ENCODE data around the gene ZBTB25.
A peak's percentile ranks its signal among the peaks of the same experiment; 100 is the strongest.

ZBTB25 gene

DNA sequence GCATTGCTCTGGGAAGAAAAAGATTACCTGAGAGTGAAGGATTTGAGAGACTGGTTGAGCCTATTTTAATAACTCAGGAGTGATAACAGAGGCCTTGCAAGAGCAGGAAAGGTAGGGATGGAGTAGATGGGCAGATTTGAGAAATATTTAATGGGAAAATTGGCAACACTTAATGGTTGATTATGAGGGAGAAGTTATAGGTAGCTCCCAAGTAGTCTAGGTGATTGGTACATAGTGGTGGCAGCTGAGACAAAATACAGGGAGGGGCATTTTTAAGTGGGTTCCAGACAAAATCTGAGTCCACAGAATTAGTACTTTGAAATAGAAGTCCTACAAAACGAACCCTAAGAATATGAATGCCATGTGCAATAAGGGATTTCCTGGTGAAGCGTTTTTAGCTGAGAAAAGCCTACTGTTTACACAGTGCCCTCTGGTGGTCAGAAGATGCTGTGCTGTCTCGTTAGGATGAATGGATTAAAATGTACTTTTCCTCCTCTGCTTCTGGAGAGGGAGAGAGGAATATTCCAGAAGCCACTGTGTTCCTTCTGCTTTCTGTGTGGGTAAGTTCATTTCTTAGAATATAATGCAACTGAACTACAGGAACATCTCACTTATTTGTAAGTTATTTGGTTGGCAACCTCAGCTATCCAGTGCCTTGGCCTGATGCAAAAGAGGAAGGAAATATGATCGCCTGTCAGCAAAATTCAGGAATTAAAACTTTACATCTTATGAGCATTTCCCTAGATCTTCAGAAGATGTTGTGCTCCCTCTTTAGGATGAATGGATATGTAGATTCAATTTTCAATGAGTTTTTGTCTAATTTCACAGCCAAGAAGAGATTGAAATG lies 7.4 kb upstream of the ZBTB25 start:
- Histone ChIP-seq H3K9ac (ENCODE audit: insufficient read length, low read depth) (no peak overlapping the region), H3K4me3 (ENCODE audit: insufficient read length, low read depth) (no peak overlapping the region), H3K27me3 (ENCODE audit: insufficient read depth, insufficient read length) (no peaks in the 10 kb centered on the region), H3K9me3 (ENCODE audit: insufficient read depth, low read length) (no peaks in the 10 kb centered on the region), H3K36me3 (ENCODE audit: insufficient read depth, insufficient read length, low read length) (peaks cover 16% of the 10 kb centered on the region), H3K4me1 (ENCODE audit: insufficient read depth, insufficient read length) (no peaks in the 10 kb centered on the region)
- DNase-seq (ENCODE audit: low read depth, low spot score), result no peak
- no peak for TF ChIP-seq YY1 (IDR thresholded peaks at IDR 0.05; ENCODE audit: insufficient read depth, insufficient read length)

- Histone ChIP-seq H3K9ac (ENCODE audit: insufficient read length, low read depth) (no peak overlapping the region), H3K4me3 (ENCODE audit: insufficient read length, low read depth) (no peak overlapping the region), H3K9me3 (ENCODE audit: insufficient read depth, low read length) (no peaks in the 10 kb centered on the region), H3K27me3 (ENCODE audit: insufficient read depth, insufficient read length) (no peaks in the 10 kb centered on the region), H3K36me3 (ENCODE audit: insufficient read depth, insufficient read length, low read length) (peaks cover 16% of the 10 kb centered on the region), H3K4me1 (ENCODE audit: insufficient read depth, insufficient read length) (no peaks in the 10 kb centered on the region)
- no peak for DNase-seq (ENCODE audit: low read depth, low spot score)
- TF ChIP-seq SUZ12 (IDR thresholded peaks at IDR 0.05; ENCODE audit: extremely low read depth, insufficient read depth, insufficient read length) (no peak), ZNF274 (IDR thresholded peaks at IDR 0.05; ENCODE audit: low read depth, low read length) (no peak), YY1 (IDR thresholded peaks at IDR 0.05; ENCODE audit: insufficient read depth, insufficient read length) (no peak)
Observed at GRCh38 chr14:64509036-64509435, 5.4 kb upstream of the ZBTB25 start.

- peaks cover 16% of the 10 kb centered on the region for H3K36me3 ChIP-seq (ENCODE audit: insufficient read depth, insufficient read length, low read length)
- no peaks in the 10 kb centered on the region for H3K27me3 ChIP-seq (ENCODE audit: insufficient read depth, insufficient read length)
- TF ChIP-seq ZNF274 (IDR thresholded peaks at IDR 0.05; ENCODE audit: low read depth, low read length) (no peak), SUZ12 (IDR thresholded peaks at IDR 0.05; ENCODE audit: extremely low read depth, insufficient read depth, insufficient read length) (no peak), YY1 (IDR thresholded peaks at IDR 0.05; ENCODE audit: insufficient read depth, insufficient read length) (no peak)
- no peak for DNase-seq (ENCODE audit: low read depth, low spot score)
- H3K4me3 ChIP-seq (ENCODE audit: insufficient read length, low read depth), result no peak overlapping the region
- H3K9ac ChIP-seq (ENCODE audit: insufficient read length, low read depth), result no peak overlapping the region
- H3K9me3 ChIP-seq (ENCODE audit: insufficient read depth, low read length), result no peaks in the 10 kb centered on the region
- H3K4me1 ChIP-seq (ENCODE audit: insufficient read depth, insufficient read length), result no peaks in the 10 kb centered on the region
Observed at GRCh38 chr14:64508215-64508776, 4.7 kb upstream of the ZBTB25 start.

DNA sequence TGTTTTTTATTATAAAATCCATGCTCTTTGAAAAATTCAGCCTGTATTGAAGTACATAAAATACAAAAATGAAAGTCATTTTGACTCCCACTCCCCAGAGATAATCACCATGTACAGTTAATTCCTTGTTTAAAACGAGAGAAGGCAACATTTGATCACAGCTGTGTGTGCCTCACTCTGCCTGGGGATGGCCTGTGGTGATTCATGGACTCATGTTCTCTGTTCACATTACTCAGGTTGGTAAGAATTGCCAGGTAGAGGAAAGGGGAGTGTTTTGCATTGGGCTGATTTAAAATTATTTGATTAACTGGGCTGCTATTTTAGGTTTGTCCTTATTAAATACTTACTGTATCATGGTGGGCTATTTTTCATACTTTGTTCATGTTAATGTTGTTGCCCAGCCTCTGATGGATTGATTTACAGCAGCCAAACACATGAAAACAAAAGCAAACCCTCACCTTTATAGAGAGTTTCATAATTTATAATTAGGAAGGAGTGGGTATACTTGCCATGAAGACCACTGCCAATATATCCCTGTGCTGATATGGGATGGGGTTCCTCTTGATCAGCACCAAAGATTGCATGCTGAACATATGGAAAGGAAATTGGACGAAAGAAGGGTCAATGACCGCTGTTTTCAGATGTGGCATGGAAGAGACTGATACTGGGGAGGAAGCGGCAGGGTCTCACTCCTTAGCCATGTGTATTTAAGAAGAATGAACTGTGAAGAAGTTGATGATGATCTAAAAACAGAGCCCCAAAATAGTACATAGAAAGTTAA lies 3.9 kb upstream of the ZBTB25 start:
- peaks cover 13% of the 10 kb centered on the region for H3K36me3 ChIP-seq (ENCODE audit: insufficient read depth, insufficient read length, low read length)
- H3K4me1 ChIP-seq (ENCODE audit: insufficient read depth, insufficient read length), result no peaks in the 10 kb centered on the region
- no peak overlapping the region for H3K4me3 ChIP-seq (ENCODE audit: insufficient read length, low read depth)
- no peak for DNase-seq (ENCODE audit: low read depth, low spot score)
- no peaks in the 10 kb centered on the region for H3K9me3 ChIP-seq (ENCODE audit: insufficient read depth, low read length)
- no peak for TF ChIP-seq ZNF274 (IDR thresholded peaks at IDR 0.05; ENCODE audit: low read depth, low read length)
- TF ChIP-seq YY1 (IDR thresholded peaks at IDR 0.05; ENCODE audit: insufficient read depth, insufficient read length), result no peak
- TF ChIP-seq SUZ12 (IDR thresholded peaks at IDR 0.05; ENCODE audit: extremely low read depth, insufficient read depth, insufficient read length), result no peak
- H3K9ac ChIP-seq (ENCODE audit: insufficient read length, low read depth), result no peak overlapping the region
- no peaks in the 10 kb centered on the region for H3K27me3 ChIP-seq (ENCODE audit: insufficient read depth, insufficient read length)

DNA sequence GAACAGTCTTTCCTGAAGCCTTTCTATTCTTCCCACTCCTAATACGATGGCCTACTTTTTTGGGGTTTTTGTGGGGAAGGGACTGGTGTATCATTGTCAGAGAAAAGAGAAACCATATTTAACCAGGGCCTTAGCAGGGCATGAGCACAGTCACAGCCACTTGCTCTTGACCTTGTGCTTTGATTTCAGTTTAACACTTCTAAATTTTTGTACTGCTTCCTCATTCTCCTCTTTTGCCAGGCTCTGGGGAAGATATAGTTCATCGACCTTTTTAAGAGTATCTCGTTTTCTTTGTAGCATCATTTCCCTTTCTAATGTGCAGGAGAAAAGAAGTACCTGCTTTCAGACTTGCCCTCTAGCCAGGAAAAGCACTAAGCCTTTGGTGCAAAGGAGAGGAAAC lies 3.1 kb upstream of the ZBTB25 start:
- Histone ChIP-seq H3K36me3 (ENCODE audit: insufficient read depth, insufficient read length, low read length) (peaks cover 7% of the 10 kb centered on the region), H3K27me3 (ENCODE audit: insufficient read depth, insufficient read length) (no peaks in the 10 kb centered on the region), H3K9ac (ENCODE audit: insufficient read length, low read depth) (no peak overlapping the region), H3K4me1 (ENCODE audit: insufficient read depth, insufficient read length) (no peaks in the 10 kb centered on the region), H3K4me3 (ENCODE audit: insufficient read length, low read depth) (no peak overlapping the region), H3K9me3 (ENCODE audit: insufficient read depth, low read length) (no peaks in the 10 kb centered on the region)
- no peak for TF ChIP-seq SUZ12 (IDR thresholded peaks at IDR 0.05; ENCODE audit: extremely low read depth, insufficient read depth, insufficient read length)
- TF ChIP-seq ZNF274 (IDR thresholded peaks at IDR 0.05; ENCODE audit: low read depth, low read length), result no peak
- no peak for TF ChIP-seq YY1 (IDR thresholded peaks at IDR 0.05; ENCODE audit: insufficient read depth, insufficient read length)
- no peak for DNase-seq (ENCODE audit: low read depth, low spot score)

DNA sequence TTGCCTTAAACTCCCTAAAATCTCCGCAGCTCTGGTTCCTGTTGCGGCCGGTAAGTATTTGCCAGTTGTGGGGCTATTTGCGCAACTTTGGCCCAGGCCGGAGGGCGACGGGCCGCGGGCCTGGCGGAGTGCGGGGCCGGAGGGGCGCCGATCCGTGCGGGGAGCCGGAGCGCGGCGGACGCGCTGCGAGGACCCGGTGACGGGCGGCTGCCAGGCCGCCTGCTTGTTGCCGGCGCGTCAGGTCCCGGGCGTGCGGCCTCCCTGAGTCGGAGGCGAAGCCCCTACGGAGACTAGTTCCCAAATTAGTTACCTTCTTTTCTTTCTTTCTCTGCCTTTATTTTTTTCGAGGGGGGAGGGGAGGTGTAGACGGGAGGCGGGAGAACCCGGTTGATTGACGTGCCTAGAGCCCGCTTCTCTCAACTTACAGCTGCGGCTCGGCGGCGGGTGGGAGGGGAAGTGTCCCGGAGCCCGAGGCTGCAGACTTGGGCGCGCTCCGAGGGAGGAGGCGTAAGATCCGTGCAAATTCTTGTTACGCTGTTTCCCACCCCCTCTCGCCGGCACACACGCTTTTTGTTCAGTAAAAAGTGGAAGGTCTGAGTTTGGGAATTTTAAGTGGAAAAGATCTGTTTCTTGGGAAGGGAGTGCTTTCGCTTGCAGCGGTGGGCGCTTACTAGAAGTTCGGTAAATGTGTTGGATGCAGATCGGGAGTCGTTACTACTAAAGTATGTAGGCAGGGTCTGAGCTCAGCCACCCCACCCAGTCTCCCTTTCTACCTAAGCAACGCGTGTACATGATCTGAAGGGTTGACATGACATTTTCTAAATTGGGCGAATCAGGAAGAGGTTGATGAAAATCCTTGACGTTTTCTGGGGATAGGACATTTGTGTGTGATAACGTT lies 1.5 kb upstream of the ZBTB25 start:
- peak overlapping the region; percentile 85 for H3K4me3 ChIP-seq (ENCODE audit: insufficient read length, low read depth)
- peak; percentile 74 for DNase-seq (ENCODE audit: low read depth, low spot score)
- H3K36me3 ChIP-seq (ENCODE audit: insufficient read depth, insufficient read length, low read length), result peaks cover 4% of the 10 kb centered on the region
- peak overlapping the region; percentile 95 for H3K9ac ChIP-seq (ENCODE audit: insufficient read length, low read depth)
- H3K9me3 ChIP-seq (ENCODE audit: insufficient read depth, low read length), result no peaks in the 10 kb centered on the region
- no peaks in the 10 kb centered on the region for H3K4me1 ChIP-seq (ENCODE audit: insufficient read depth, insufficient read length)
- TF ChIP-seq SUZ12 (IDR thresholded peaks at IDR 0.05; ENCODE audit: extremely low read depth, insufficient read depth, insufficient read length) (no peak), ZNF274 (IDR thresholded peaks at IDR 0.05; ENCODE audit: low read depth, low read length) (no peak), YY1 (IDR thresholded peaks at IDR 0.05; ENCODE audit: insufficient read depth, insufficient read length) (no peak)
- no peaks in the 10 kb centered on the region for H3K27me3 ChIP-seq (ENCODE audit: insufficient read depth, insufficient read length)

Data from NT2/D1 (cell line).